Fibroblast of lung (primary cell): ENCODE data around the gene NR3C1. TPM values are rescaled to one million over a fixed set of nuclear protein-coding genes. Genes with fewer than 3 reads are reported as not detected.

Experiments
- DNase-seq, 2 donors: peaks; one replicate each; pipeline versions ENCODE4 v3.0.0 to v3.0.0-alpha.2; 2010; ENCODE audit warnings: low read depth in 2 of 2
- H2AFZ ChIP-seq: 2 replicates; pipeline ENCODE4 v1.5.1; 2012; ENCODE audit warnings: low read length, control low read depth, inconsistent platforms
- H3K27ac ChIP-seq: 2 replicates; pipeline ENCODE4 v1.5.1; 2011; ENCODE audit warnings: low read length, control low read depth; ENCODE audit not compliant: insufficient read depth
- H3K27me3 ChIP-seq: 2 replicates; pipeline ENCODE4 v1.5.1; 2011; ENCODE audit warnings: mild to moderate bottlenecking, low read length; ENCODE audit not compliant: control insufficient read depth, insufficient read depth
- H3K36me3 ChIP-seq: 2 replicates; pipeline ENCODE4 v1.5.1; 2011; ENCODE audit warnings: low read length; ENCODE audit not compliant: control insufficient read depth, insufficient read depth
- H3K4me1 ChIP-seq: 2 replicates; pipeline ENCODE4 v1.5.1; 2011; ENCODE audit warnings: low read length; ENCODE audit not compliant: control insufficient read depth, insufficient read depth; ENCODE audit errors: extremely low read depth
- H3K4me2 ChIP-seq: 2 replicates; pipeline ENCODE4 v1.5.1; 2011; ENCODE audit warnings: low read length, control low read depth; ENCODE audit not compliant: insufficient read depth; ENCODE audit errors: extremely low read depth
- H3K4me3 ChIP-seq, 4 experiments: fragments of 200-600 bp in 1 of 4; sonication (generic) in 1 of 4; replicated peaks in 1 of 4; 2 replicates each; pipeline ENCODE4 v1.5.1; 2011 to 2016; ENCODE audit warnings: low read length in 4 of 4, low read depth in 3 of 4, mild to moderate bottlenecking in 3 of 4, control low read depth in 2 of 4, inconsistent platforms in 1 of 4, mixed read lengths in 1 of 4; ENCODE audit not compliant: insufficient read depth in 1 of 4; ENCODE audit errors: control extremely low read depth in 1 of 4
- H3K79me2 ChIP-seq: 2 replicates; pipeline ENCODE4 v1.5.1; 2012; ENCODE audit warnings: mild to moderate bottlenecking, low read length, inconsistent platforms; ENCODE audit not compliant: control insufficient read depth, insufficient read depth
- H3K9ac ChIP-seq: 2 replicates; pipeline ENCODE4 v1.5.1; 2011; ENCODE audit warnings: mild to moderate bottlenecking, low read length, control low read depth; ENCODE audit not compliant: insufficient read depth
- H3K9me3 ChIP-seq: 2 replicates; pipeline ENCODE4 v1.5.1; 2012; ENCODE audit warnings: low read depth, low read length; ENCODE audit not compliant: control insufficient read depth, insufficient read depth
- H4K20me1 ChIP-seq: 2 replicates; pipeline ENCODE4 v1.5.1; 2011; ENCODE audit warnings: low read length; ENCODE audit not compliant: control insufficient read depth, insufficient read depth; ENCODE audit errors: extremely low read depth
- CTCF ChIP-seq, 2 donors: IDR thresholded peaks in 1 of 2; conservative IDR thresholded peaks in 1 of 2; 1 replicate in 1 of 2; 2 replicates in 1 of 2; pipeline ENCODE4 v1.5.1; 2011 to 2012; ENCODE audit warnings: low read length in 2 of 2, control low read depth in 1 of 2, inconsistent platforms in 1 of 2, low read depth in 1 of 2, mild to moderate bottlenecking in 1 of 2
- EZH2 ChIP-seq: IDR thresholded peaks from 2 replicates; pipeline ENCODE4 v1.5.1; 2012; ENCODE audit warnings: low read length, control low read depth, mild to moderate bottlenecking; ENCODE audit errors: missing control alignments
- polyA plus RNA-seq, 2 donors: library from polyadenylated mRNA; depleted of rRNA in 1 of 2; stranded (reverse) in 1 of 2; unstranded in 1 of 2; fragments of >200 nt; gene quantifications; 2 replicates each; pipeline ENCODE4 v1.2.1, GENCODE V29; 2011 to 2012; ENCODE audit warnings: missing spikeins in 1 of 2
- total RNA-seq: library from RNA; depleted of rRNA; stranded (reverse); fragments of >200 nt; gene quantifications from 2 replicates; pipeline ENCODE4 v1.2.1, GENCODE V29; 2014

NR3C1 gene
- total and polyA plus RNA-seq, 2 donors (not counting 1 experiment from before 2014, with no cell fraction given) = 85.3 to 126 TPM

GRCh38 chr5:143406408-143406807, 2.9 kb upstream of the NR3C1 start:
- Histone ChIP-seq H3K36me3 (no peaks in the 10 kb centered on the region), H3K4me2 (no peak overlapping the region), H3K27me3 (no peaks in the 10 kb centered on the region), H4K20me1 (no peaks in the 10 kb centered on the region), H3K79me2 (peaks cover 21% of the 10 kb centered on the region), H3K9me3 (no peaks in the 10 kb centered on the region), H3K4me3 (no peak overlapping the region), H3K4me1 (no peaks in the 10 kb centered on the region), H2AFZ (no peak overlapping the region), H3K9ac (no peak overlapping the region), H3K27ac (no peak overlapping the region)
- no peak for DNase-seq
- TF ChIP-seq CTCF (conservative IDR thresholded peaks at IDR 0.05 in 1 of 2, IDR thresholded peaks at IDR 0.05 in 1 of 2; ENCODE audit: low read depth in 1 of 2, low read length in 2 of 2) (no peak), EZH2 (no peak)

DNA sequence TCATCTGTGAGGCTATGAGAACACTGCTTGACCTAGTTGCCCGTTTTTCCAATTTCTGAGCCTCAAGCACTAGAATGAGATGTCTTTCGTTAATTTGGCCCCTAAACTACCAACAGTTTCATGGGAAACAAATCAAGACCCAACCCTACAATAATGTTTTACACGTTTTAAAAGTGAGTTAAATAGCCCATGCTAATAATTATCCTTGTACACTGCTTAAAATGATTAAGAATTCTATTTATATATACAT, 2.3 kb upstream of the NR3C1 start:
- peak overlapping the region; percentile 95 for H3K4me2 ChIP-seq
- H3K4me3 ChIP-seq = peak overlapping the region; percentile 57 to 100 (median 66)
- H2AFZ ChIP-seq = peak overlapping the region; percentile 98
- no peak for DNase-seq
- no peaks in the 10 kb centered on the region for H3K36me3 ChIP-seq
- no peaks in the 10 kb centered on the region for H4K20me1 ChIP-seq
- TF ChIP-seq CTCF (conservative IDR thresholded peaks at IDR 0.05 in 1 of 2, IDR thresholded peaks at IDR 0.05 in 1 of 2; ENCODE audit: low read depth in 1 of 2, low read length in 2 of 2) = no peak
- no peak for TF ChIP-seq EZH2
- H3K79me2 ChIP-seq = peaks cover 27% of the 10 kb centered on the region
- H3K9ac ChIP-seq = no peak overlapping the region
- H3K27me3 ChIP-seq = no peaks in the 10 kb centered on the region
- H3K9me3 ChIP-seq = no peaks in the 10 kb centered on the region
- no peaks in the 10 kb centered on the region for H3K4me1 ChIP-seq
- peak overlapping the region; percentile 97 for H3K27ac ChIP-seq

GRCh38 chr5:143405063-143405848, 1.8 kb upstream of the NR3C1 start:
- peak overlapping the region; percentile 98 for H2AFZ ChIP-seq
- H3K79me2 ChIP-seq = peaks cover 32% of the 10 kb centered on the region
- peak overlapping the region; percentile 97 for H3K27ac ChIP-seq
- TF ChIP-seq EZH2 (no peak), CTCF (conservative IDR thresholded peaks at IDR 0.05 in 1 of 2, IDR thresholded peaks at IDR 0.05 in 1 of 2; ENCODE audit: low read depth in 1 of 2, low read length in 2 of 2) (peak; percentile 11 to 18)
- H3K9me3 ChIP-seq = no peaks in the 10 kb centered on the region
- peak overlapping the region; percentile 95 for H3K4me2 ChIP-seq
- H3K27me3 ChIP-seq = no peaks in the 10 kb centered on the region
- no peaks in the 10 kb centered on the region for H3K4me1 ChIP-seq
- H3K9ac ChIP-seq = peak overlapping the region; percentile 89
- no peaks in the 10 kb centered on the region for H4K20me1 ChIP-seq
- H3K36me3 ChIP-seq = no peaks in the 10 kb centered on the region
- H3K4me3 ChIP-seq = peak overlapping the region; percentile 57 to 100 (median 66)
- peak; percentile 80 to 82 for DNase-seq
